HG02798 (cell line): ENCODE measurements around the gene MAML1.
A peak's percentile ranks its signal among the peaks of the same experiment; 100 is the strongest.
"Not testable (repeated sequence)": the region's sequence is repeated elsewhere in the genome, so short reads cannot be mapped to it uniquely, and the experiment has no call there.

ENCODE experiments used
- ATAC-seq: cut with Tn5 transposase; IDR thresholded peaks from one replicate; pipeline ENCODE4 v1.9.1; 2021; ENCODE audit warnings: mild to moderate bottlenecking; ENCODE audit not compliant: unreplicated experiment, poor library complexity

Gene MAML1, protein sequence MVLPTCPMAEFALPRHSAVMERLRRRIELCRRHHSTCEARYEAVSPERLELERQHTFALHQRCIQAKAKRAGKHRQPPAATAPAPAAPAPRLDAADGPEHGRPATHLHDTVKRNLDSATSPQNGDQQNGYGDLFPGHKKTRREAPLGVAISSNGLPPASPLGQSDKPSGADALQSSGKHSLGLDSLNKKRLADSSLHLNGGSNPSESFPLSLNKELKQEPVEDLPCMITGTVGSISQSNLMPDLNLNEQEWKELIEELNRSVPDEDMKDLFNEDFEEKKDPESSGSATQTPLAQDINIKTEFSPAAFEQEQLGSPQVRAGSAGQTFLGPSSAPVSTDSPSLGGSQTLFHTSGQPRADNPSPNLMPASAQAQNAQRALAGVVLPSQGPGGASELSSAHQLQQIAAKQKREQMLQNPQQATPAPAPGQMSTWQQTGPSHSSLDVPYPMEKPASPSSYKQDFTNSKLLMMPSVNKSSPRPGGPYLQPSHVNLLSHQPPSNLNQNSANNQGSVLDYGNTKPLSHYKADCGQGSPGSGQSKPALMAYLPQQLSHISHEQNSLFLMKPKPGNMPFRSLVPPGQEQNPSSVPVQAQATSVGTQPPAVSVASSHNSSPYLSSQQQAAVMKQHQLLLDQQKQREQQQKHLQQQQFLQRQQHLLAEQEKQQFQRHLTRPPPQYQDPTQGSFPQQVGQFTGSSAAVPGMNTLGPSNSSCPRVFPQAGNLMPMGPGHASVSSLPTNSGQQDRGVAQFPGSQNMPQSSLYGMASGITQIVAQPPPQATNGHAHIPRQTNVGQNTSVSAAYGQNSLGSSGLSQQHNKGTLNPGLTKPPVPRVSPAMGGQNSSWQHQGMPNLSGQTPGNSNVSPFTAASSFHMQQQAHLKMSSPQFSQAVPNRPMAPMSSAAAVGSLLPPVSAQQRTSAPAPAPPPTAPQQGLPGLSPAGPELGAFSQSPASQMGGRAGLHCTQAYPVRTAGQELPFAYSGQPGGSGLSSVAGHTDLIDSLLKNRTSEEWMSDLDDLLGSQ

DNA sequence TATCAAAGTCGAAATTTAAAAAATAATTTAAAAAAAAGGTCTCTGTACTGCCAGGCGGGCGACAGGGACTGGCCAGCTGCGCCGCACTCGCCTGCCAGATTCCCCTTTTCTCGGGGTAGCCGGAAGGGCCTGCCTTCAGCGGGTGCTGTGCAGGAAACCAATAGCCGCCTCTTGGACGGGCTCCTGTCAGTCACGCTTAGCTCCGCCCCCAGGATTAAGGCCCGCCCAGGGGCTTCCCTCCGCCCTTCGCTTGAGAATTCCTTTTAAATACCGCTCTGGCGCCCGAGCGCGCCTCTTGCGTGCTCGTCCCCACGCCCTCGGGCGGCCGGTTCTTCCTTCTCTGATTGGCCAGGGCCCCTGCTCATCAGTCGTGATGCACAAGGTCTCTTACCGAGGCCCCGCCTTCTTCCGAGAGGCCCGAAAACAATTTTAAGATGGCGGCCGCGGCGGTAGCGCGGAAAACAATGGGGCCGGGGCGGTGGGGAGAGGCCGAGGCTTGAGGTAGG lies at the start of gene MAML1:
MAML1 (plus strand) TSS at position 411 of the 506 bp plus-strand sequence. CDS start 291 bp downstream, outside the sequence.
- ATAC-seq = peak; percentile 95

DNA sequence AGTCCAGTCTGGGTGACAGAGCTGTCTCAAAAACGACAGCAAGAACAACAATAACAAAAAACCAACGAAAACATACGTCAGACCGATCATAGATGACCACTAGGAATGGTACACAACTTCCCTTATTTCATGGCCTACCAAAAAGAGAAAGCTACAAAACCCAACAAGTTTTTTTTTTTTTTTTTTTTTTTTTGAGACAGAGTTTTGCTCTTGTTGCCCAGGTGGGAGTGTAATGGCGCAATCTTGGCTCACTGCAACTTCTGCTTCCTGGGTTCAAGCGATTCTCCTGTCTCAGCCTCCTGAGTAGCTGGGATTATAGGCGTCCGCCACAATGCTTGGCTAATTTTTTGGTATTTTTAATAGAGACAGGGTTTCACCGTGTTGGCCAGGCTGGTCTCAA lies 43.4 kb upstream of the MAML1 start:
- ATAC-seq = not testable (repeated sequence)

DNA sequence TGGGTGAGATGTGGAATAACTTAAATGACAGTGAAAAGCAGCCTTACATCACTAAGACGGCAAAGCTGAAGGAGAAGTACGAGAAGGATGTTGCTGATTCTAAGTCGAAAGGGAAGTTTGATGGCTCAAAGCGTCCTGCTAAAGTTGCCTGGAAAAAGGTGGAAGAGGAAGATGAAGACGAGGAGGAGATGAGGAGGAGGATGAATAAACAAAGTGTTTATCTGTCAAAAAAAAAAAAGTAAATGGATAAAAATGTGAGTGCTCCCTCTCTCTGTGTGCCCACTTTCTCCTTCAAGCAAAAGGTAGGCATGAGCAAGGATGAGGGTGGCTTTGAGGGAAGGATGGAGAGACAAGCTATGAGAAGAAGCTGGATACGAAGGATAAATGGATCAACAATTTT lies 38.1 kb upstream of the MAML1 start:
- no peak for ATAC-seq

DNA sequence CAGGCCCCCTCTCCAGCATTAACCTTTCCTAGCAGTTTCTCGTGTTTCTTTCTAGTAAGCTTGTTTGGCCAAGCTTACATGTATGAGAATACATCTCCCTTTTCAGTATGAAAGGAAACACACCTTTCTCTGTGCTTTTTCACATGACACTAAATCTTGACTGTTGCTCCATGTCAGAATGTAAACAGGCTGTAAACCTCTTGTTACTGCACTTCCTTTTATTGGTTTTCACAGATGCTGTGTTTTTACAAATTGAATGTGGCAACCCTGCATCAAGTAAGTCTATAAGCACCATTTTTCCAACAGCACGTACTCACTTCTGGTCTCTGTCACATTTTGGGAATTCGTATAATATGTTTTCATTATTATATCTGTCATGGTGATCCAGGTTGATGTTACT lies 36.0 kb upstream of the MAML1 start:
- ATAC-seq = no peak

DNA sequence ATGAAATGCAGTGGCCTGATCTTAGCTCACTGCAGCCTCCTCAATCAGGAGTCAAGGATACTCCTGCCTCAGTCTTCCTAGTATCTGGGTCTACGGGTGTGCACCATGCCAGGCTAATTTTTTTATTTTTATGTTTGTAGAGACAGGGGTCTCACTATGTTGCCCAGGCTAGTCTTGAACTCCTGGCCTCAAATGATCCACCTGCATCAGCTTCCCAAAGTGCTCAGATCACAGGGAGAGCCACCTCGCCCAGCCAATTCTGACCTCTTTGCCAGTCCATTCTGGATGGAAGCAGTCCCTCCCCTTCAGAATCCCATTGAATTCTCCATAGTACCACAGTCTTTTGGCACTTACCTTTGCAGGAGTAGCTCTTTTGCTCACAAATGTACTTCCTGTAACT lies 35.5 kb upstream of the MAML1 start:
- ATAC-seq = no peak

DNA sequence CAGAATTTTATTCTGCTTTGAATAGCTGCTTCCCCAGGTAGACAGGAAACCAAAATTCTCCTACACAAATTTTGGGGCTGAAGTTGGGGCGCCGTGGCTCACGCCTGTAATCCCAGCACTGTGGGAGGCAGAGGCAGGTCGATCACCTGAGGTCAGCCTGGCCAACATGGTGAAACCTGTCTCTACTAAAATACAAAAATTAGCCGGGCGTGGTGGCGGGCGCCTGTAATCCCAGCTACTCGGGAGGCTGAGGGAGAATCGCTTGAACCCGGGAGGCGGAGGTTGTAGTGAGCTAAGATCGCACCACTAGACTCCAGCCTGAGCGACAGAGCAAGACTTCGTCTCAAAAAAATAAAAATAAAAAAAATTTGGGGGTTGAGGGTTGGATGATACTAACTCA lies 35.1 kb upstream of the MAML1 start:
- ATAC-seq = not testable (repeated sequence)

DNA sequence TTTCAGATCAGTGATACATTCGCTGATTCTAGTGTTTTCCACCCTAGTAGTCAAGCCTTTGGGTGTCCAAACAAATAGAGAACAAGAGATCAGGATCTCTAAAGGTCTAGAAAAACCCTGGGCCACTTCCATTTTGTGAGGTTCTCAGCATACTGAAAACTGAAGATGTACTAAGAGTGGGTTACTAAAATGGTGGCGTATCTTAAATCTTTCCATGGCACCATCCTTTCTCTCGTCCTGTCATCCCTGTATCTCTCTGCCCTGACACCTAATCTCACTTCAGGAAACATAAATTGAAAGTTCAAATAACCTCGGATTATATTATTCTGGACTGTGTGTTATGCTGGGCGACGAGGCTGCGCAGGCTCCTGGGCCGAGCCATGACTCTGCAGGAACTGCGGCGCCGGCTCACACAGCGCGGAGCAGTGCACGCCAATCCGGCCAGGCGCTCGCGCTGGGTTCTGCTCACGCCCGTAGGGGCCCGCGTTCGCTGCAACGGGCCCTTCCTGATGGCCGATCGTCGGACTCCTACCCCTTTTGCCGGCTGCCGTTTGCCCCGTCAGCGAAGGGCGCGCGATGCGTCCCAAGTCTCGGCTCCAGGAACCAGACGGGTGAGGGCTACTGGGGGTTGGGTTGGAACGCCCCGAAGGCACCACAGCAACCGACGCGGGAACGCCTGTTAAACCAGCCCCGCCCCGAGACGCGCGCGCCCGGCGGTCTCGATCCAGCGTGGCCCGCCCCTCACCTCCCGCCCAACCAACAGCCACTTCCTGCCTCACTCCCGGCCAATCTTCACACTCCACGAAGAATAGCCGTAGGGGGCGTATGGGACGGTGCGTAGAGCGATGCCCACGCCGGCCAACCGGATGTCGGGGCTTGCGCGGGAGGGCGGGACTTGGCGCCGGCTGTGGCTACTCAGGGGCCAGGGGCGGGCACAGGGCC lies 34.4 kb upstream of the MAML1 start:
- peak; percentile 93 for ATAC-seq

DNA sequence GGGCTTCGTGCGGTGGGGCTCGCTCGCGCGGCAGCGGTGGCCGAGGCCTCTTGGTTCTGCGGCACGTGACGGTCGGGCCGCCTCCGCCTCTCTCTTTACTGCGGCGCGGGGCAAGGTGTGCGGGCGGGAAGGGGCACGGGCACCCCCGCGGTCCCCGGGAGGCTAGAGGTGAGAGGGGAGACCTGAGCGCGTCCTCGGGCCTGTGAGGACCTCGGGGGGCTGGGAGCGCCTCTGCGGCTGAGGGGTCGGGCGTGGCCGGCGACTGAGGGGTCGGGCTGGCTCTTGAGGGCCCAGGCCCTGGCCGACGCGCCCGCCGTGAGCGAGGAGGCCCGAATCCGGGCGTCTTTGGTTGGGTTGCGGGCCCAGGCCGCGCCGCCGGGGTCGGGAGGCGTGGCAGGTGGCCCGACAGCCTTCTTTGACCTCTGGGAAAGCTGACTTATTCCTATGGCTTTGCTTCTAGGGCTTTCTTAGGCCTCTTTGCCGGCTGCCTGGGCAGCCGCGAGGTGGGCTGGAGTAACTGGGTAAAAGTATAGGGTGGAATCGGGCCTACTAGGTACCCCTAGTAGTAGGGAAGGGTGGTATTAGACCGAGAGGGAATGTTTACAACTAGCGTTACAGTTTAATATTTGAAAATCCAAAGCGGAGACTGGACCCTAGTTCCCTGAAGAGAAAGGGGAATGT lies 33.5 kb upstream of the MAML1 start, which contains the start of gene CANX:
CANX (plus strand) TSS at position 33 of the 681 bp plus-strand sequence. CDS start 6,715 bp downstream, outside the sequence.
- peak; percentile 9 for ATAC-seq

DNA sequence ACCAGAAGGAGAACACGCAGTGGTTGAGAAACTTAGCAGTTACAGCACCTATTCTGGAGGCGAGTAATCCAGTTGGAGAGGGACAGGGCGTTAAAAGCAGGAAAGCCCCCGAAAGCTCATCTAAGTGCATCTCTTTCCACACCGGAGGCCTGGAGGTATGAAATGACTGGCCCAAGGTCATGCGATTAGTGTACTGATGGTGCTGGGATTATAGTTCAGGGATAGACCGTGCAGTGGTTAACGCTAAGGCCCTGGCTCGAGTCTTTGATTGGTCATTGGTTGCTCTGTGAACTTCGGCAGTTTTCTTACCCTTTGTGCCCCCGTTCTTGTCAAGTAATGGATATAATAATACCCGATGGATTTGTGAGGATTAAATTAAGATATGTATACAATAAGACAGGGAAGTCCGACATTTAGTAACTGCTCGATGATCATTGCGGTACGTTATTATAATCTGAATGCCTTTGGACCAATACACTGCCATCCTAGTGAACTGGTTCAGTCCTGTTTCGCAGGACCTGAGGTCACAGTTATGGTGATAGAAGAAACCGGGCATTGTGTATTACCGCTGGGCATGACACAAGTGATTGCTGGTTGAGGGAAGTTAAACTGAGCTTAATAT lies 32.9 kb upstream of the MAML1 start:
- no peak for ATAC-seq

DNA sequence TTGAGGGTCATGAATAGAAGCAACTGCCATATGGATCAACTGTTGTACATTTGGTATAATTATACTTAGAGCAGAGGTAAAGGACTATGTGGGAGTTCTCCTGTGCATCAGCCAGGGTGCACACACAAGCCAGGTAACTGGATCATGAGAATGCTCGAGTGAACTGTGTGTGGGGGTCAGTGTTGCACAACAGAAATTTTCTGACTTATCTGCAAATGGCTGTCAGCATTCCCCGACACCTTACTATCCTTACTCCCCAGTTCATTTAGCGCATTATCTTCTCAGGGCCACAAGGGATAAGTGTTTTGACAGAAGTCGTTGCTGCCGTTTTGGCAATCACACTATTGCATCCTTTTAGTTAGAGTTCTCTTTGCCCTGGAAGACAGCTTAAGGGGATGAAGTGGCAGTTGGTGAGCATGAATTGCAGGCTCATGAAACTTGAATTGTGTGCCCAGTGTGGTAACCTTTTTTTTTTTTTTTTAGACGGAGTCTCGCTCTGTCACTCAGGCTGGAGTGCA lies 32.2 kb upstream of the MAML1 start:
- no peak for ATAC-seq

DNA sequence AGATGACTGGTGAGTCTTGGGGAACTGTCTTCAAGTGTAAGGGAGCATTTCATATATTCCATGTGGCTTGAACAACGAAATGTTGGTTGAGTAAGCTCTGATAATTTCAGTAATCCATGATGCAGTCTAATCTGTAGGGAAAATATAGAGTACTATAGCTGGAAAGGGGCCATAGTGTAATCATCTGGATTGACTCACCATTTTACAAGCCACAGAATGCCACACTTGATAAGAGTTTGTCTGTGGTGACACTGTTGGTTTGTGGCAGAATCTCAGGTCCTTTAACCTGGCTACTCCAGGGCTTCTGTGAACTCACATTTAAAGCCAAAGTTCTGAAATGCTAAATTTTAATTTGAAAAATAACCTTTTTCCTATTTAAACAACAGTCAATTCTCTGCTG lies 16.3 kb upstream of the MAML1 start:
- ATAC-seq = no peak

DNA sequence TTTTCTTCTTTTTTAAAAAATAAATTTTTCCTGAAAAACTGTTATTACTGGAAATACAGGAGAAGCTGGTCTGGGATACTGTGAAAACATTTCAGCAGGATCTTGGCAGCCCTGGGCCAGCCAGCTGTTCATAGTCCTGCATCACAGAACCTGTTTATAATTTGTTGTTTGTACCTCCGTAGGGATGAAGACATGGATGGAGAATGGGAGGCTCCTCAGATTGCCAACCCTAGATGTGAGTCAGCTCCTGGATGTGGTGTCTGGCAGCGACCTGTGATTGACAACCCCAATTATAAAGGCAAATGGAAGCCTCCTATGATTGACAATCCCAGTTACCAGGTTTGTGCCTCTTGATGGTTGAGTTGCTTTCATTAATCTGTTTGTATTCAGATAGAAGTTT lies 12.4 kb upstream of the MAML1 start:
- ATAC-seq = no peak

DNA sequence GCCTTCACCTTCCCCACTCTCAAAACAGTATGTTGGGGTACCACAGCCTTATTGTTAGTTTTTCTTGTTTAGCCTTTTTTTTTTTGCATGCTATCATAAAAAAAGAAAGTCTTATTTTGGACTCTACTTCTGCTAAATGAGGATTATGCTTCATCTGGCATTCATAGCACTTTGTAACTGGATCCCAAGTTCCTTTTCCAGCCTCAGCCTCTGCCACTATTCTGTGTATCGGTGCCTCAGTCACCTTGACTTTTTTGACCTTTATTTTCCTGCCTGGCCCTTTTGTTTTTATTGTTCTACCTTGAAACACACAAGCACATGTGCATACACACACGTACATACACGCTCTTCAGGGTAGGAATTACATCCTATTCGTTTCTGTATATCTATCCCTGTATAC lies 8.5 kb upstream of the MAML1 start:
- no peak for ATAC-seq

DNA sequence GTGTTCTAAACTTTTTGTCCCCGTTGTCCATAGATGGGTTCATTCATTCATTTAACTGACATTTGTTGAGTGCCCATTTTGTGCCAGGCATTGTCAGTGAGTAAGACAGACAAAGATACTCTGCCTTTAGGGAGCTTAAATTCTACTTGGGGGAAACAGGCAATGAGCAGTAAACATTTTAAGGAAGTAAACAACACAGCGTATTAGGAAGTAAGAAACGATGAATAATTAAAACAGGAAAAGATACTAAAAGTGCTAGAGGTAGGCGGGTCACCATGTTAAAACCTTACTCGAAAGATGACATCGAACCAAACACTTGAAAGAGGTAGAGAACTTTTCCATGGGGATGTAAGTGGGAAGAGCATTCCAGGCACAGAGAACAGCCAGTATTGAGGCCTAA lies 5.5 kb upstream of the MAML1 start:
- ATAC-seq = no peak

DNA sequence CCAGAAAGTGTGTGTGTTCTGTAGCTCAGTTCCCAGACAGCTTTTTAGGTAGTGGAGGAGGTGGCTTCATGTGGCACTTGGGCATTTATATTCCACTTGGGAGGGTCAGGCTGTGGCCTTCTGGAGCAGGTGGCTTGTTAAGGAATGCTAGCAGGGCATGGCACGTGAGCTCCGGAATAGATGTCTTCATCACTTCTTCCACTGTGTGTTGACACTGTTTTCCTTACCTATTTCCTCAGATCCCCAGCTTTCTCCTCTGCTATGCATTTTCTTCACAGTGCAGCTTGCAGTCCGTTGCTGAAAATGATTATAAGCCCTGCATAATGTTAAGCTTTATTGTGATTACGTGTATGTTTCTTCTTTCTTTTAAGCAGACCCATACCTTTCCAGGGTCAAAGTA lies 3.3 kb upstream of the MAML1 start:
- no peak for ATAC-seq

DNA sequence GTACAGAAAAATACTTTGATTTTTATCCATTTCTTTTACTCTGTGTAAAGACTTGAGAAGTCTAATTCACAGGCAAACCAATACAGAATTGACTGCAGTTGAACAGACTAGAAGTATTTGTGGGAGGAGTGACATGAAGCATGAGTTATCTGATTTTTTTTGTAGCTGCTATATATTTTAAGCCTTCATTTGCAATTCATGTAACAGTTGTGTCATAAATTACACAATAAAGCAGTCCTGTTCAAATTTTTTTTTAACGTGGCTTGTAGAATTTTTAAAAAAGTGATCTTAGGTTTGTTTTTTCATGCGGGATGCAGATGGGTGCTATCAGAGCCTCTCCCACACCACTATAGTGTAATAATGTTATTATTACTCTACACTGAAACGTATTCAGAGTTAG lies 2.9 kb upstream of the MAML1 start:
- ATAC-seq = no peak

DNA sequence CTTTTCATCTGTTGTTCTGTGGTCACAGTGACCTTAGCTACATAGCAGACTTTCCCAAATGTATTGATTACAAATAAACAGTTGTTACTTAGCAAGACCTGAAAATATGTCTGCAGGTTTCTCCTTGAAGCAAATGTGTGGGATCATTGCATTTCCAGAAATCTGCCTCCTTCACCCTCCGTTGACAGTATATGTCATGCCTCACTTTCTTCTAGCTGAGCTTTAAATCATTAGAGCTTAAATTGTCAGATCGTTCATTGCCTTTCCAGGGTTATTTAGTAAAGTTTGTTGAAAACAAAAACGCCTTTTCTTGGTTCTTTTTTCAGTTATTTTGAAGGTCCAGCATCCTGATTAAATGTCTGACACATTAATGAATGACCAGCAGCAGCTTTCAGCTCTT lies 2.3 kb upstream of the MAML1 start:
- ATAC-seq = no peak

DNA sequence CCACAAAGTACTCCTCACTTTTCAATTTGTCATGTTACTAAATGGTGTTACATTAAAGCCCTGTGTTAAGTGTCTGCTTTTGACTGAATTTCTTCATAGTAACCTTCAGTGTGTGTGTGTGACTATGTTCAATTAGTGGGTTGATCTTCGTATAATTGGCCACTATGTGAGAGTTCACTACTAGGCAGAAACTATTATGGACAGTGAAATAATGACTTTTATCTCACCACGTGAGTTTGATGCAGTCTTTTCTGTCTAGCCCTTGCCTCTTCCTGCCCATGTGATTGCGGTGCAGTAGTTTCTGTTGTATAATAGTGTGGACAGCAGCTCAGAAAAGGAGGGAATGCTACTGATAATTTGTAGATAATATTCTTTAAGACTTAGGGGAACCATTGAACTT lies 1.8 kb upstream of the MAML1 start:
- ATAC-seq = no peak
